Measurements from ENCODE around the gene TMUB1.

GRCh38 chr7:151130741-151131157 is 47.5 kb upstream of the TMUB1 start:
- TF ChIP-seq CTCF (IDR thresholded peaks at IDR 0.05; ENCODE audit: insufficient read depth, low read length, poor library complexity, severe bottlenecking) (no peak), EZH2phosphoT487 (conservative IDR thresholded peaks at IDR 0.05; ENCODE audit: low read length) (no peak)

Data from SU-DHL-6 (cell line).